Osteoblast (primary cell): ENCODE data around the gene RNASE13. TPM values are rescaled to one million over a fixed set of nuclear protein-coding genes. Genes with fewer than 3 reads are reported as not detected.

Source experiments
- DNase-seq: peaks from one replicate; pipeline ENCODE4 v3.0.0; 2011; ENCODE audit warnings: low spot score, mixed read lengths; ENCODE audit not compliant: insufficient read length; ENCODE audit errors: missing footprints
- H2AFZ ChIP-seq: 2 replicates; pipeline ENCODE4 v1.6.0; 2011; ENCODE audit warnings: mild to moderate bottlenecking, low read length
- H3K27ac ChIP-seq: 2 replicates; pipeline ENCODE4 v1.5.1; 2011; ENCODE audit warnings: mild to moderate bottlenecking, low read depth, low read length, moderate library complexity
- H3K27me3 ChIP-seq: 2 replicates; pipeline ENCODE4 v1.6.0; 2012; ENCODE audit warnings: mild to moderate bottlenecking, control low read depth, inconsistent platforms, low read length, moderate library complexity; ENCODE audit not compliant: insufficient read depth
- H3K36me3 ChIP-seq: 2 replicates; pipeline ENCODE4 v1.5.1; 2011; ENCODE audit warnings: mild to moderate bottlenecking, low read length, control low read depth, moderate library complexity; ENCODE audit not compliant: insufficient read depth
- H3K4me1 ChIP-seq: 2 replicates; pipeline ENCODE4 v1.5.1; 2011; ENCODE audit warnings: mild to moderate bottlenecking, low read length, control low read depth, moderate library complexity; ENCODE audit not compliant: insufficient read depth
- H3K4me2 ChIP-seq: 2 replicates; pipeline ENCODE4 v1.6.0; 2011; ENCODE audit warnings: mild to moderate bottlenecking, low read length; ENCODE audit not compliant: insufficient read depth
- H3K4me3 ChIP-seq: fragments of 200-600 bp; sonication (generic); 3 replicates; pipeline ENCODE4 v1.5.1; 2012; ENCODE audit warnings: mild to moderate bottlenecking, low read length, inconsistent platforms; ENCODE audit not compliant: insufficient read depth
- H3K79me2 ChIP-seq: 2 replicates; pipeline ENCODE4 v1.6.0; 2012; ENCODE audit warnings: mild to moderate bottlenecking, low read length, control low read depth, inconsistent platforms; ENCODE audit not compliant: insufficient read depth
- H3K9me3 ChIP-seq: 2 replicates; pipeline ENCODE4 v1.5.1; 2011; ENCODE audit warnings: low read depth, low read length, control low read depth
- H4K20me1 ChIP-seq: 2 replicates; pipeline ENCODE4 v1.6.0; 2012; ENCODE audit warnings: mild to moderate bottlenecking, low read length, control low read depth; ENCODE audit not compliant: insufficient read depth
- total RNA-seq: library from RNA; depleted of rRNA; stranded (reverse); fragments of >200 nt; gene quantifications from 2 replicates; pipeline ENCODE4 v1.2.3, GENCODE V29; 2012
- TF ChIP-seq, protein P1 (sequence below): IDR thresholded peaks from 2 replicates; pipeline ENCODE4 v1.5.1; 2011; ENCODE audit warnings: mild to moderate bottlenecking, low read depth, low read length, moderate library complexity; ENCODE audit errors: extremely low read depth

RNASE13 gene
- total RNA-seq, 1 donor: not detected

- Histone ChIP-seq H2AFZ (no peak overlapping the region), H3K36me3 (peaks cover 42% of the 10 kb centered on the region), H3K4me3 (no peak overlapping the region), H3K9me3 (no peaks in the 10 kb centered on the region), H3K27me3 (no peaks in the 10 kb centered on the region), H3K4me2 (no peak overlapping the region), H3K27ac (no peak overlapping the region), H3K4me1 (no peaks in the 10 kb centered on the region), H3K79me2 (no peaks in the 10 kb centered on the region), H4K20me1 (no peaks in the 10 kb centered on the region)
- TF ChIP-seq, protein P1, sequence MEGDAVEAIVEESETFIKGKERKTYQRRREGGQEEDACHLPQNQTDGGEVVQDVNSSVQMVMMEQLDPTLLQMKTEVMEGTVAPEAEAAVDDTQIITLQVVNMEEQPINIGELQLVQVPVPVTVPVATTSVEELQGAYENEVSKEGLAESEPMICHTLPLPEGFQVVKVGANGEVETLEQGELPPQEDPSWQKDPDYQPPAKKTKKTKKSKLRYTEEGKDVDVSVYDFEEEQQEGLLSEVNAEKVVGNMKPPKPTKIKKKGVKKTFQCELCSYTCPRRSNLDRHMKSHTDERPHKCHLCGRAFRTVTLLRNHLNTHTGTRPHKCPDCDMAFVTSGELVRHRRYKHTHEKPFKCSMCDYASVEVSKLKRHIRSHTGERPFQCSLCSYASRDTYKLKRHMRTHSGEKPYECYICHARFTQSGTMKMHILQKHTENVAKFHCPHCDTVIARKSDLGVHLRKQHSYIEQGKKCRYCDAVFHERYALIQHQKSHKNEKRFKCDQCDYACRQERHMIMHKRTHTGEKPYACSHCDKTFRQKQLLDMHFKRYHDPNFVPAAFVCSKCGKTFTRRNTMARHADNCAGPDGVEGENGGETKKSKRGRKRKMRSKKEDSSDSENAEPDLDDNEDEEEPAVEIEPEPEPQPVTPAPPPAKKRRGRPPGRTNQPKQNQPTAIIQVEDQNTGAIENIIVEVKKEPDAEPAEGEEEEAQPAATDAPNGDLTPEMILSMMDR: no peak
- DNase-seq: no peak
Observed at GRCh38 chr14:20998139-20998538, 36.5 kb downstream of the RNASE13 start.

DNA sequence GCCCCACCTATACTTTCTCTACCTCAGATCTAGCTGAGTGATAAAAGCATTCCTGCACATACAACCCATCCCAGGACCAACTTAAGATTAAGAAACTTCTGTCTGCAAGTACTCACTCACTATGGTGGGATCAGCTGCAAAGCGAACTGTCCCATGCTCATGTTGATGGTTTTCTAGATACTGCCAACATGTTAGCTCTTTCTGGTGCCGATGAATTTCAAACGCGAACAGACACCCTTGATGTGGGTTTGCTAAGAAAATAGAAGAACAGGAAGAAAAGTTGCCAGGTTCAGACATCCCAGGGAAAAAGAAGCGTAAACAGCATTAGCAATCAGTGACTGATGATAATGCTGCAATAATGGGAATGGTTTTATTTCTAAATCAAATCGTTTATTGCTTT, 37.0 kb downstream of the RNASE13 start:
- DNase-seq: no peak
- no peaks in the 10 kb centered on the region for H4K20me1 ChIP-seq
- no peak overlapping the region for H3K27ac ChIP-seq
- no peak overlapping the region for H3K4me2 ChIP-seq
- H3K27me3 ChIP-seq: no peaks in the 10 kb centered on the region
- H3K9me3 ChIP-seq: no peaks in the 10 kb centered on the region
- no peaks in the 10 kb centered on the region for H3K79me2 ChIP-seq
- peaks cover 48% of the 10 kb centered on the region for H3K36me3 ChIP-seq
- H2AFZ ChIP-seq: no peak overlapping the region
- TF ChIP-seq, protein P1: no peak
- no peaks in the 10 kb centered on the region for H3K4me1 ChIP-seq
- H3K4me3 ChIP-seq: no peak overlapping the region

- Histone ChIP-seq H3K27ac (no peak overlapping the region), H3K4me3 (no peak overlapping the region), H3K36me3 (peaks cover 52% of the 10 kb centered on the region), H2AFZ (no peak overlapping the region), H3K27me3 (no peaks in the 10 kb centered on the region), H3K4me2 (no peak overlapping the region), H4K20me1 (peaks cover 3% of the 10 kb centered on the region), H3K79me2 (peaks cover 2% of the 10 kb centered on the region), H3K9me3 (no peaks in the 10 kb centered on the region), H3K4me1 (no peaks in the 10 kb centered on the region)
- DNase-seq: no peak
- TF ChIP-seq, protein P1: no peak
Observed at GRCh38 chr14:20997115-20997514, 37.5 kb downstream of the RNASE13 start.

- Histone ChIP-seq H3K36me3 (peaks cover 56% of the 10 kb centered on the region), H3K4me1 (no peaks in the 10 kb centered on the region), H3K9me3 (no peaks in the 10 kb centered on the region), H3K27ac (no peak overlapping the region), H3K27me3 (no peaks in the 10 kb centered on the region), H4K20me1 (peaks cover 8% of the 10 kb centered on the region), H3K79me2 (peaks cover 8% of the 10 kb centered on the region), H2AFZ (no peak overlapping the region), H3K4me3 (no peak overlapping the region), H3K4me2 (no peak overlapping the region)
- TF ChIP-seq, protein P1: no peak
- DNase-seq: no peak
Observed at GRCh38 chr14:20996521-20996920, 38.1 kb downstream of the RNASE13 start.
